HepG2 (cell line): ENCODE measurements around the gene MS4A15. TPM values are rescaled to one million over a fixed set of nuclear protein-coding genes. Genes with fewer than 3 reads are reported as not detected.

Source experiments
- AGO2 ChIP-seq: fragments of 200-400 bp; formaldehyde crosslinking; optimal IDR thresholded peaks from 2 replicates; pipeline ENCODE3; 2017; ENCODE audit warnings: mild to moderate bottlenecking, low read depth, low read length, moderate library complexity
- FOXO1 ChIP-seq: sonication (generic); formaldehyde crosslinking; IDR thresholded peaks from 2 replicates; pipeline ENCODE4 v1.4.0; 2020; ENCODE audit warnings: missing genetic modification reagents
- NFRKB ChIP-seq: fragments of 450-650 bp; IDR thresholded peaks from 2 replicates; pipeline ENCODE4 v1.6.1; 2017
- ZNF614 ChIP-seq: IDR thresholded peaks from 2 replicates; pipeline ENCODE4 v1.6.1; 2018; ENCODE audit warnings: missing biosample characterization, missing genetic modification reagents, inconsistent platforms, borderline replicate concordance
- polyA plus RNA-seq, 8 experiments: library from polyadenylated mRNA; depleted of rRNA in 3 of 8; stranded (reverse) in 7 of 8; unstranded in 1 of 8; fragments of >200 nt; fragmentation: Illumina TruSeq in 4 of 8; extraction: Trizol in 4 of 8; gene quantifications; 2 replicates each; pipeline versions ENCODE4 v1.2.1 to v1.2.3, GENCODE V29; 2011 to 2016; ENCODE audit warnings: low read depth in 4 of 8, missing spikeins in 1 of 8, mixed read lengths in 1 of 8; ENCODE audit not compliant: insufficient read depth in 1 of 8
- total RNA-seq, 5 experiments: library from RNA; depleted of rRNA; stranded (reverse); fragments of >200 nt; fragmentation: Illumina TruSeq; extraction: Trizol; gene quantifications; 2 replicates each; pipeline ENCODE4 v1.2.3, GENCODE V29; 2016; ENCODE audit warnings: low read depth in 1 of 5
- TF ChIP-seq, protein P1 (sequence below): sonication (generic); IDR thresholded peaks from 2 replicates; pipeline ENCODE4 v1.6.1; 2016; ENCODE audit warnings: low read depth, borderline replicate concordance
- TF ChIP-seq, protein P2 (sequence below): sonication (generic); formaldehyde crosslinking; IDR thresholded peaks from 2 replicates; pipeline ENCODE4 v1.4.0; 2020; ENCODE audit warnings: mild to moderate bottlenecking, missing genetic modification reagents
- TF ChIP-seq, protein P3 (sequence below): sonication (generic); formaldehyde crosslinking; IDR thresholded peaks from 2 replicates; pipeline ENCODE4 v1.4.0; 2020; ENCODE audit warnings: missing genetic modification reagents
- TF ChIP-seq, protein P4 (sequence below): sonication (generic); formaldehyde crosslinking; IDR thresholded peaks from 2 replicates; pipeline ENCODE4 v1.5.1; 2020; ENCODE audit warnings: mild to moderate bottlenecking, missing genetic modification reagents, borderline replicate concordance

Gene MS4A15
- total and polyA plus RNA-seq, 2 of the 13 experiments (the other 11 are each of a cell fraction or from before 2014, with no cell fraction given): not detected

DNA sequence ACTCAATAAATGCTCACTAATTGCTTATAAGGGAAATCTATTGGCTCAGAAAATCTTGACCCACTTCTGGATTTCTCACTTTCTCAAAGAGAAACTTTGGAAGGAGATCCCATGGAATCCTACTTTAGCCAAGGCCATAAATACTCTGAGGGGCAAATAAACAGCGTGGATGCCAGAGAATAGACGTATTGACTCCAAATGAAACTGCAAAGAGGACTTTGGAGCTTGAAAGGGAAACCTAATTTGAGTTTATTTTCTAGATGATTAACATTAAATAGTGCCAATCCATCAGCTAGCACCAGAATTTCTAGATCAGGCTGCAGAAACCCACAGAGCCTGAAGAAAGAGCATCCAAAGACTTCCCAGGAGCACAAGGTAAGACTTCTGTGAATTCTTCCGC, 32.2 kb upstream of the MS4A15 start, which contains the start of gene MS4A18 (continued):
- TF ChIP-seq AGO2 (no peak), FOXO1 (no peak), NFRKB (no peak), ZNF614 (no peak)
- TF ChIP-seq, protein P1, sequence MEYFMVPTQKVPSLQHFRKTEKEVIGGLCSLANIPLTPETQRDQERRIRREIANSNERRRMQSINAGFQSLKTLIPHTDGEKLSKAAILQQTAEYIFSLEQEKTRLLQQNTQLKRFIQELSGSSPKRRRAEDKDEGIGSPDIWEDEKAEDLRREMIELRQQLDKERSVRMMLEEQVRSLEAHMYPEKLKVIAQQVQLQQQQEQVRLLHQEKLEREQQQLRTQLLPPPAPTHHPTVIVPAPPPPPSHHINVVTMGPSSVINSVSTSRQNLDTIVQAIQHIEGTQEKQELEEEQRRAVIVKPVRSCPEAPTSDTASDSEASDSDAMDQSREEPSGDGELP: no peak
- TF ChIP-seq, protein P2, sequence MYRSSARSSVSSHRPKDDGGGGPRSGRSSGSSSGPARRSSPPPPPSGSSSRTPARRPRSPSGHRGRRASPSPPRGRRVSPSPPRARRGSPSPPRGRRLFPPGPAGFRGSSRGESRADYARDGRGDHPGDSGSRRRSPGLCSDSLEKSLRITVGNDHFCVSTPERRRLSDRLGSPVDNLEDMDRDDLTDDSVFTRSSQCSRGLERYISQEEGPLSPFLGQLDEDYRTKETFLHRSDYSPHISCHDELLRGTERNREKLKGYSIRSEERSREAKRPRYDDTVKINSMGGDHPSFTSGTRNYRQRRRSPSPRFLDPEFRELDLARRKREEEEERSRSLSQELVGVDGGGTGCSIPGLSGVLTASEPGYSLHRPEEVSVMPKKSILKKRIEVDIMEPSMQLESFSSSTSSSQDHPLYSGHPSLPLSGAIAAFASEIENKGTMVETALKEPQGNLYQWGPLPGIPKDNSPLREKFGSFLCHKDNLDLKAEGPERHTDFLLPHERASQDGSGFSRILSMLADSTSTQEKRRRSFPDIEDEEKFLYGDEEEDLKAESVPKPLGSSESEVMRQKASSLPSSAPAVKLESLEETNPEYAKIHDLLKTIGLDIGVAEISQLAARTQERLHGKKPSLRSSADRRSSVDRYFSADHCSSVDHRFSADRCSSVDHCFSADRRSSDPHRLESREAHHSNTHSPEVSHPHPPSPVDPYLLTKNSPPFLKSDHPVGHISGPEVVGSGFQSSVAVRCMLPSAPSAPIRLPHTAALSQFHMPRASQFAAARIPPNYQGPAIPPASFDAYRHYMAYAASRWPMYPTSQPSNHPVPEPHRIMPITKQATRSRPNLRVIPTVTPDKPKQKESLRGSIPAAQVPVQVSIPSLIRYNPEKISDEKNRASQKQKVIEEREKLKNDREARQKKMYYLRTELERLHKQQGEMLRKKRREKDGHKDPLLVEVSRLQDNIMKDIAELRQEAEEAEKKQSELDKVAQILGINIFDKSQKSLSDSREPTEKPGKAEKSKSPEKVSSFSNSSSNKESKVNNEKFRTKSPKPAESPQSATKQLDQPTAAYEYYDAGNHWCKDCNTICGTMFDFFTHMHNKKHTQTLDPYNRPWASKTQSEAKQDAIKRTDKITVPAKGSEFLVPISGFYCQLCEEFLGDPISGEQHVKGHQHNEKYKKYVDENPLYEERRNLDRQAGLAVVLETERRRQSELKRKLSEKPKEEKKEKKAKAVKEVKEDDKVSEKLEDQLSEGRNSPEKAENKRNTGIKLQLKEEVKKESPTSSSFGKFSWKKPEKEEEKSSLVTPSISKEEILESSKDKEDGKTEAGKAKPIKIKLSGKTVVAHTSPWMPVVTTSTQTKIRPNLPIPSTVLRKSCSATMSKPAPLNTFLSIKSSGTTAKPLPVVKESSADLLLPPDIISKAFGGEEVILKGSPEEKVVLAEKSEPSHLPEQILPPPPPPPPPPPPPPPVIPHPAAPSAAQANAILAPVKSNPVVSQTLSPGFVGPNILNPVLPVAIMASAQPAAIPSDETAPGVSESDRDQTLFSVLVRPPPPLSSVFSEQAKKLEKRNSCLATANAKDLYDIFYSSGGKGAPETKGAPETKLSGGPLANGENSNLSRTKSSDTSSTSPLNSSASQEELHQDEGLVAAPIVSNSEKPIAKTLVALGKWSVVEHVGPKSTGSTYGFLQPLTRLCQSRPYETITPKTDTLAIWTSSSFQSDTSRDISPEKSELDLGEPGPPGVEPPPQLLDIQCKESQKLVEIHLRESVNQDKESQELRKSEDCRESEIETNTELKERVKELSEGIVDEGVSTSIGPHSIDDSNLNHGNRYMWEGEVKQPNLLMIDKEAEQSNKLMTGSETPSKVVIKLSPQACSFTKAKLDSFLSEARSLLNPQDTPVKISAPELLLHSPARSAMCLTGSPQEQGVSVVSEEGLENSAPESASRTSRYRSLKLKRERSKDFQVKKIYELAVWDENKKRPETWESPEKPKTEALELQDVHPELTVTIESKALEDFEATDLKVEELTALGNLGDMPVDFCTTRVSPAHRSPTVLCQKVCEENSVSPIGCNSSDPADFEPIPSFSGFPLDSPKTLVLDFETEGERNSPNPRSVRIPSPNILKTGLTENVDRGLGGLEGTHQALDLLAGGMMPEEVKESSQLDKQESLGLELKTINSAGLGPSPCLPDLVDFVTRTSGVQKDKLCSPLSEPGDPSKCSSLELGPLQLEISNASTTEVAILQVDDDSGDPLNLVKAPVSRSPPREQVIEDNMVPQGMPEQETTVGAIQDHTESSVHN (CRISPR knock-in tag): no peak
- TF ChIP-seq, protein P3, sequence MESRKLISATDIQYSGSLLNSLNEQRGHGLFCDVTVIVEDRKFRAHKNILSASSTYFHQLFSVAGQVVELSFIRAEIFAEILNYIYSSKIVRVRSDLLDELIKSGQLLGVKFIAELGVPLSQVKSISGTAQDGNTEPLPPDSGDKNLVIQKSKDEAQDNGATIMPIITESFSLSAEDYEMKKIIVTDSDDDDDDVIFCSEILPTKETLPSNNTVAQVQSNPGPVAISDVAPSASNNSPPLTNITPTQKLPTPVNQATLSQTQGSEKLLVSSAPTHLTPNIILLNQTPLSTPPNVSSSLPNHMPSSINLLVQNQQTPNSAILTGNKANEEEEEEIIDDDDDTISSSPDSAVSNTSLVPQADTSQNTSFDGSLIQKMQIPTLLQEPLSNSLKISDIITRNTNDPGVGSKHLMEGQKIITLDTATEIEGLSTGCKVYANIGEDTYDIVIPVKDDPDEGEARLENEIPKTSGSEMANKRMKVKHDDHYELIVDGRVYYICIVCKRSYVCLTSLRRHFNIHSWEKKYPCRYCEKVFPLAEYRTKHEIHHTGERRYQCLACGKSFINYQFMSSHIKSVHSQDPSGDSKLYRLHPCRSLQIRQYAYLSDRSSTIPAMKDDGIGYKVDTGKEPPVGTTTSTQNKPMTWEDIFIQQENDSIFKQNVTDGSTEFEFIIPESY: no peak
- TF ChIP-seq, protein P4, sequence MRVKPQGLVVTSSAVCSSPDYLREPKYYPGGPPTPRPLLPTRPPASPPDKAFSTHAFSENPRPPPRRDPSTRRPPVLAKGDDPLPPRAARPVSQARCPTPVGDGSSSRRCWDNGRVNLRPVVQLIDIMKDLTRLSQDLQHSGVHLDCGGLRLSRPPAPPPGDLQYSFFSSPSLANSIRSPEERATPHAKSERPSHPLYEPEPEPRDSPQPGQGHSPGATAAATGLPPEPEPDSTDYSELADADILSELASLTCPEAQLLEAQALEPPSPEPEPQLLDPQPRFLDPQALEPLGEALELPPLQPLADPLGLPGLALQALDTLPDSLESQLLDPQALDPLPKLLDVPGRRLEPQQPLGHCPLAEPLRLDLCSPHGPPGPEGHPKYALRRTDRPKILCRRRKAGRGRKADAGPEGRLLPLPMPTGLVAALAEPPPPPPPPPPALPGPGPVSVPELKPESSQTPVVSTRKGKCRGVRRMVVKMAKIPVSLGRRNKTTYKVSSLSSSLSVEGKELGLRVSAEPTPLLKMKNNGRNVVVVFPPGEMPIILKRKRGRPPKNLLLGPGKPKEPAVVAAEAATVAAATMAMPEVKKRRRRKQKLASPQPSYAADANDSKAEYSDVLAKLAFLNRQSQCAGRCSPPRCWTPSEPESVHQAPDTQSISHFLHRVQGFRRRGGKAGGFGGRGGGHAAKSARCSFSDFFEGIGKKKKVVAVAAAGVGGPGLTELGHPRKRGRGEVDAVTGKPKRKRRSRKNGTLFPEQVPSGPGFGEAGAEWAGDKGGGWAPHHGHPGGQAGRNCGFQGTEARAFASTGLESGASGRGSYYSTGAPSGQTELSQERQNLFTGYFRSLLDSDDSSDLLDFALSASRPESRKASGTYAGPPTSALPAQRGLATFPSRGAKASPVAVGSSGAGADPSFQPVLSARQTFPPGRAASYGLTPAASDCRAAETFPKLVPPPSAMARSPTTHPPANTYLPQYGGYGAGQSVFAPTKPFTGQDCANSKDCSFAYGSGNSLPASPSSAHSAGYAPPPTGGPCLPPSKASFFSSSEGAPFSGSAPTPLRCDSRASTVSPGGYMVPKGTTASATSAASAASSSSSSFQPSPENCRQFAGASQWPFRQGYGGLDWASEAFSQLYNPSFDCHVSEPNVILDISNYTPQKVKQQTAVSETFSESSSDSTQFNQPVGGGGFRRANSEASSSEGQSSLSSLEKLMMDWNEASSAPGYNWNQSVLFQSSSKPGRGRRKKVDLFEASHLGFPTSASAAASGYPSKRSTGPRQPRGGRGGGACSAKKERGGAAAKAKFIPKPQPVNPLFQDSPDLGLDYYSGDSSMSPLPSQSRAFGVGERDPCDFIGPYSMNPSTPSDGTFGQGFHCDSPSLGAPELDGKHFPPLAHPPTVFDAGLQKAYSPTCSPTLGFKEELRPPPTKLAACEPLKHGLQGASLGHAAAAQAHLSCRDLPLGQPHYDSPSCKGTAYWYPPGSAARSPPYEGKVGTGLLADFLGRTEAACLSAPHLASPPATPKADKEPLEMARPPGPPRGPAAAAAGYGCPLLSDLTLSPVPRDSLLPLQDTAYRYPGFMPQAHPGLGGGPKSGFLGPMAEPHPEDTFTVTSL (CRISPR knock-in tag): no peak
- TF ChIP-seq, all 625 proteins: peak for 0
